ENCODE results near the gene RAB23.

RAB23 gene

GRCh38 chr6:57252975-57253374, 30.9 kb upstream of the RAB23 start:
- TF ChIP-seq GATA3 (IDR thresholded peaks at IDR 0.05; ENCODE audit: low read depth, low read length) (no peak), GATA2 (IDR thresholded peaks at IDR 0.05; ENCODE audit: low read depth, low read length) (no peak)

DNA sequence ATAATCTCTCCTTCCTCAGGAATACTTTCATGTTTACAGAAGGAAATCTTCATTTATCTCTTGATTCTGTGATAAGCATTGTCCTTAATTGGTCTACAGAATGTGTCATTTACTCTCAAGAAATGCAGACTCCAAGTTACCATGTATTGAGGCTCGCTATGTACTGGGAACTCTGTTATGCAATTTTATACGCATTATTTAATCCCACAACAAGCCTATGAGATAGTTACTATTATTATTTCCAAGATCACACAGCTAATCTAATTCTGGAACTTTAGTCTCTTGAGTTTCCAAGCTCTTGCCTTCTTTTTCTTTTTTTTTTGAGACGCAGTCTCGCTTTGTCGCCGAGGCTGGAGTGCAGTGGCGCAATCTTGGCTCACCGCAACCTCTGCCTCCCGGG, 30.0 kb upstream of the RAB23 start:
- no peak for TF ChIP-seq GATA2 (IDR thresholded peaks at IDR 0.05; ENCODE audit: low read depth, low read length)
- TF ChIP-seq GATA3 (IDR thresholded peaks at IDR 0.05; ENCODE audit: low read depth, low read length) = no peak

DNA sequence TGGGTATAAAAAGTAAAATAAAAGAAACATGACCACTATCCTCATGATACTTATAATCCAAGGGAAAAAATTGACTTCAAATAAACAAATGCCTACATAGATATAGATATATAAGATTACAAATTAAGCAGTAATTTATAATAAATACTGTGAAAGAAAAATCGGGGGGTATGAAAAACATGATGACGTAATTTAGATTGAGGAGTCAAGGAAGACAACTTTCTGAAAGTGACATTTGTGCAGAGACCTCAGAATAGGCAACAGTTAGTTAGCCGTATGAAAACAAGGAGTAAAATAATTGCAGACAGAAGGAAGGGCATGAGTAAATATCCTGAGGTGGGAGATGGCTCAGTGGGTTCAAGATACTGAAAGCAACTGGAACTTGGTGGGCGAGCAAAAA, 28.2 kb upstream of the RAB23 start:
- TF ChIP-seq GATA3 (IDR thresholded peaks at IDR 0.05; ENCODE audit: low read depth, low read length) = no peak
- TF ChIP-seq GATA2 (IDR thresholded peaks at IDR 0.05; ENCODE audit: low read depth, low read length) = no peak

DNA sequence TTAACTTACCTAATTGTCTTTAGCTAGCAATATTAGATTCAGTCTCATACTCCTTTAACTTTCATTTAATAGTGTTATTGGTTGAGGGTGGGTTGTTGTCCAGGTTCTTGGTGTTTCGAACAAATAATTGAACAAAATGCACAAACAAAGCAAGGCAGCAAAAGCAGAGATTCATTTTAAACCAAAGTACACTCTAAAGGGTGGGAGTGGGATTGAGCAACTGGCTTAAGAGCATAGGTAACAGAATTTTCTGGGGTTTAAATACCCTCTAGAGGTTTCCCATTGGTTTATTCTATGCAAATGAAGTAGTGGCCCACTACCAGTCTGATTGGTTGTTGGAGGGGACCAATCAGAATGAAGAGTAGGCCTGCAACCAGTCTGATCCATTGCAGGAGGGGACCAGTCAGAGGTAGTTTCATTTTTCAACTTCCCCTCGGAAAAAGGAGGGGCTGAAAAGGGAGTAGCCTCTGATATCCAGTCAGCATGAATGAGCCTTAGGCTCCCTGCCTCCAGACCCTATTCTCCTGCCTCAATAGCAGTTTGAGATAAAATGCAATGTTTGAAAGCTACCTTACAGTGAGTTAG, 26.3 kb upstream of the RAB23 start:
- TF ChIP-seq GATA2 (IDR thresholded peaks at IDR 0.05; ENCODE audit: low read depth, low read length) (no peak), GATA3 (IDR thresholded peaks at IDR 0.05; ENCODE audit: low read depth, low read length) (no peak)

GRCh38 chr6:57247603-57248002, 25.5 kb upstream of the RAB23 start:
- TF ChIP-seq GATA2 (IDR thresholded peaks at IDR 0.05; ENCODE audit: low read depth, low read length) = no peak
- no peak for TF ChIP-seq GATA3 (IDR thresholded peaks at IDR 0.05; ENCODE audit: low read depth, low read length)

DNA sequence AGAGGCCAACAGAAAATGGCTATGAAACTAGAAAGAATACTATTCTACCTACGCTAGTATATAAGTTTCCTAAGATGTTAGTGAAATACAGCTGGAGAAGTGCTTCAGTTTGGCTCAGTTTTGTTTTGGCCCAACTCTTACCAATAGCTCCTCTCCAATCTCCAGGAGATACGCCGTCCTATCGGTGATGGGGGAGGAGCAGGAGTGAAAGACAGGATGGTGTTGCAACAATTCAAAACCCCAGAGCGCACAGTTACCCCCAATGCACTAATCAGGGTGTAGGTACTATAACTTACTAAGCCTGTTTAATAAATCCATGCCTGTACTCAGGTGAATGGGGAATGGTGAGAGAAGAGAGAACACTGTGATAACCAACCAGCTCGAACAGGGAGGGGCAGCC, 24.2 kb upstream of the RAB23 start:
- no peak for TF ChIP-seq GATA3 (IDR thresholded peaks at IDR 0.05; ENCODE audit: low read depth, low read length)
- no peak for TF ChIP-seq GATA2 (IDR thresholded peaks at IDR 0.05; ENCODE audit: low read depth, low read length)

DNA sequence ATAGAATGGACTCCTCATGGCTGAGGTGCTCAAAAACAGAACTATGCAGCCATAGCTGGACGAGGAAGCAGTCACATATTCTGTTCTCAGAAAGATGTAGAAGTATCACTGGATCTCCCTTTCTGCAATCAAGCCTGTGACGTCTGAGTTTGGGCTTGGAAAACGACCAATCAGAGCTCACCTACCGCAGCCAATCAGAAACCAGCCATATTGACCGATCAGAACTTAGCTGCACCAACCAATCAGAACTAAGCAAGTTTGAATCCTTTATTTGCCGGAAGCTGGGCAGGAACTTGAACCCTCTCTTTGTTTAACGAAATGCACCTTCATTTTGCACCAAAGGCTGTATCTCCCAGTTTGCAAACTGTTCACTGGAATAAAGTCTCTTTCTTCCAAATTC, 21.8 kb upstream of the RAB23 start:
- TF ChIP-seq GATA3 (IDR thresholded peaks at IDR 0.05; ENCODE audit: low read depth, low read length) = no peak
- TF ChIP-seq GATA2 (IDR thresholded peaks at IDR 0.05; ENCODE audit: low read depth, low read length) = no peak

DNA sequence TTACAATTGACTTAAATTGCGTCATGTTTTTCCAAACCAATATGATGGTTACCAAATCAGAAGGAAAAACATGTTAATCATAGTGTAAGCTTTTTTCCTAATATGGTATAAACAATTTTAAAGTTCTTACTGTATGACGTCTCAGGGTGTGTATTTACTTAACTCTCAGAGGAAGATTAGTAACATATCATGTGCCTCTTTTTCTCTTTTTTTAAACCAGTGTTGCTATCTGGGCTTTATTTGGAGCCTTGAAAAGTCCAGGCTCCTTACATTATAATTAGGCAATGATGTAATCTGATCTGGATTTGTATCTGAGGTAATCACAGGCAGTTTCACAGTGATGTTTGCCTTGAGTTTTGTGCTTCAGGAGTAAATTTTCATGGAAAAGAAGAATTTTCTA, 20.4 kb upstream of the RAB23 start:
- TF ChIP-seq GATA3 (IDR thresholded peaks at IDR 0.05; ENCODE audit: low read depth, low read length) (no peak), GATA2 (IDR thresholded peaks at IDR 0.05; ENCODE audit: low read depth, low read length) (no peak)

DNA sequence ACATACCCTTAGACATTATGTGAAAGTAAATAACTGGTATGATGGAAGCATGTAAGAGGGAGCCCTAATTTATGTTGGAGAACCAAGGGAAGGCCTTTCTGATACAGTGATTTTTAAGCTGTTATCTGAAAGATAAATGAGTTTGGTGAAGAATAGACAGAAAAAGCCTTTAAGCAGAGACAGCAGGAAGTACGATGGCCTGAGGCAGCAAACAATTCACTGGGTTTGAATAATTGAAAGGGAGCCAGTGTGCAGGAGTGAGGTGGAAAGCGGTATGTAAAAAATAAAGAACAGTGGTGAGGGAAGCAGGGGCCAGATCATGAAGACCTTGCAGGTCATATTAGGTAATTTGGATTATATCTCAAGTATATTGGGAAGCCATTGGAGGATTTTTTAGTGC, 4.1 kb upstream of the RAB23 start:
- TF ChIP-seq GATA3 (IDR thresholded peaks at IDR 0.05; ENCODE audit: low read depth, low read length) (no peak), GATA2 (IDR thresholded peaks at IDR 0.05; ENCODE audit: low read depth, low read length) (no peak)

DNA sequence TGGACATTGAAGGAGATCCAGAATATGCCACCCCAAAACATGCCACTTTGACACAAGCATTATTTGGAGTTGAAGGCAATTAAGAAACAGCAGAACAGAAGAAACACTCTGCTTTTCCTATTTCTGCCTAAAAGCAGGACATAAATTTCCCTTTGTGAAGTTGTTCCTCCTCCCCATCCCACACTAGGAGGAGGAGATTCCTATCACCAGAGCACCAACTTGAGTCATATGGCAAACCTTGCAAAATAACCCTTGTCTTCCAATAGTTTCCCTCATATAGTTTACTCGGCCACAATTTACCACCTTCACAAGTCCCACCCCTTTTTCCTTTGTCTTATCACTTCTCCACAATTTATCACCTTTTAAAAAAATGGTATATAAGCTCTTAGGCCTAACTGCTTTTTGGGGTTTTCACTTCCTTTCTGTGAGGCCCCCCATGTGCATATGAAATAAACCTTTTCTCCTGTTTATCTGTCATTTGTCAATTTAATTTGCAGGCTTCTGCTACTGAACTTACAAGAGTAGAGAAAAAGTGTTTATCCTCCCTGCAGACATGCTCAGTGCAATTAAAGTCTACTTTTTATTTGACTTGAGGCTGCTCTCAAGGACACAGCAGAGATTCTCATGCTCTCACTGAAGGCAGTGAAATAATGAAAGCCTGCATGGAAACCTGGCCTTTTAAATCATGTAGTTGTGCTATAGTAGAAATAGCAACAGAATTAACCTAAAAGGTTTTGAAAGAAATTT, 2.8 kb upstream of the RAB23 start:
- TF ChIP-seq GATA3 (IDR thresholded peaks at IDR 0.05; ENCODE audit: low read depth, low read length) (no peak), GATA2 (IDR thresholded peaks at IDR 0.05; ENCODE audit: low read depth, low read length) (no peak)

DNA sequence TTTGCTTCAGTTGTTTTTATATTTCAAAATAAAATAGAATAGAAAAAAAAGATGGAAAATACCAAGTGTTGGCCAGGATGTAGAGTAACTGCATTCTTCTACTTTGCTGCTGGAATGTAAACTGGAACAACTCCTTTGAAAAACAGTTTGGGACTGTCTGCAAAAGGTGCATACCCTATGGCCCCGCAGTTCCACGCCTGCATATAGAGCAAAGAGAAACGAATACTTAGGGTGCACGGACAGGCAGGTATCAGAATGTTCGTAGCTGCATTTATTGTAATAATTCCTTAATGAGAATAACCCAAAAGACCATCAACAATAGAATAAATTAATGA, 603 bp upstream of the RAB23 start:
- TF ChIP-seq GATA3 (IDR thresholded peaks at IDR 0.05; ENCODE audit: low read depth, low read length) (no peak), GATA2 (IDR thresholded peaks at IDR 0.05; ENCODE audit: low read depth, low read length) (no peak)

DNA sequence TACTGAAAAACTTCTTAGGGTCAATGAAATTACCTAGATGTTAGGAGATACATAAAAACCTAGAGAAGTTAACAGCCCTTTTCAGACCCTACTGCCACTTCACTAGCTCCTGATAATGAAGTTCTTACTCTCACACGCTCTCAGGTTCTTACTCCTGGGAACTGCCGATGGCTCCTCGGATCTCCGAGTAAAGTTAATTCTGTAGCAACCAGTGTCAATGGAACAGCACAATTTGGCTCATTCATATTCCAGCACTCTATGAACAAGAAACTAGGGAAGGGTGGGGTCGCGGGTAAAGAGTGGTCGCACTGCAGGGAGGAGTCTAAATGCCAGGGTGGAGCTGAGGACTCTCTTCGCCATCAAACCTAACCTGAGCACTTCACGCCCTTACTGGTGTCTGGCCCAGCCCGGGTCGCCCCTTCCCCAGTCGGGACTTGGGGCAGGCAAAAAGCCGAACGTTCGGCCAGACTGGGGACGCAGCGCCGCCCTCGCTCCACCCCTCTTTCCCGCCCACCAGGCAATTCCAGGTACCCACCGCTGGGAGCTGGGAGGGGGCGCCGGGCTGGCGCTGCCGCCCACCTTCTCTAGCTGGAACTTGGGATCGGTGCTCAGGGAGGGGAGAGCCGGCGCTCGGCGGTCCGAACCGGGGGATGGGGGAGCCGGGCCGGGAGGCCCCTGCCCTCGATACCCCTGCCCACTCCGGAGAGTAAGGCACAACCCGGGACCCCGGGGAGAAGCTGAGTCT, 744 bp downstream of the RAB23 start:
- TF ChIP-seq GATA3 (IDR thresholded peaks at IDR 0.05; ENCODE audit: low read depth, low read length) (no peak), GATA2 (IDR thresholded peaks at IDR 0.05; ENCODE audit: low read depth, low read length) (no peak)

GRCh38 chr6:57220083-57220703, 1.9 kb downstream of the RAB23 start:
- TF ChIP-seq GATA3 (IDR thresholded peaks at IDR 0.05; ENCODE audit: low read depth, low read length) = no peak
- no peak for TF ChIP-seq GATA2 (IDR thresholded peaks at IDR 0.05; ENCODE audit: low read depth, low read length)

DNA sequence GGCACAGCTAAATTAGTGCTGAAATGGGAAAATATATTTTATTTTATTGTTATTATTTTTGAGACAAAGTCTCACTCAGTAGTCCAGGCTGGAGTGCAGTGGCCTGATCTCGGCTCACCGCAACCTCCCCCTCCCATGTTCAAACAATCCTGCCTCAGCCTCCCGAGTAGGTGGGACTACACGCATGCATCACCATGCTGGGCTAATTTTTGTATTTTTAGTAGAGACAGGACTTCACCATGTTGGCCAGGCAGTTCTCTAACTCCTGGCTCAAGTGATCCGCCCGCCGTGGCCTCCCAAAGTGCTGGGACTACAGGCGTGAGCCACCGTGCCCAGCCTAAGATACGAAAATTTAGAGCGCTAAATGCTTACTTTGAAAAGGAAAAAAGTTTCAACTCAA, 4.8 kb downstream of the RAB23 start:
- TF ChIP-seq GATA3 (IDR thresholded peaks at IDR 0.05; ENCODE audit: low read depth, low read length) (no peak), GATA2 (IDR thresholded peaks at IDR 0.05; ENCODE audit: low read depth, low read length) (no peak)

Data from SH-SY5Y (cell line).